COLO668 (cell line): ENCODE results near the gene GRID2.
"Not testable (repeated sequence)": the region's sequence is repeated elsewhere in the genome, so short reads cannot be mapped to it uniquely, and the experiment has no call there.

Source experiments
- DNase-seq: peaks from one replicate; lab custom pipeline; 2025; ENCODE audit not compliant: unreplicated experiment; lab: John Stamatoyannopoulos, UW

Gene GRID2

DNA sequence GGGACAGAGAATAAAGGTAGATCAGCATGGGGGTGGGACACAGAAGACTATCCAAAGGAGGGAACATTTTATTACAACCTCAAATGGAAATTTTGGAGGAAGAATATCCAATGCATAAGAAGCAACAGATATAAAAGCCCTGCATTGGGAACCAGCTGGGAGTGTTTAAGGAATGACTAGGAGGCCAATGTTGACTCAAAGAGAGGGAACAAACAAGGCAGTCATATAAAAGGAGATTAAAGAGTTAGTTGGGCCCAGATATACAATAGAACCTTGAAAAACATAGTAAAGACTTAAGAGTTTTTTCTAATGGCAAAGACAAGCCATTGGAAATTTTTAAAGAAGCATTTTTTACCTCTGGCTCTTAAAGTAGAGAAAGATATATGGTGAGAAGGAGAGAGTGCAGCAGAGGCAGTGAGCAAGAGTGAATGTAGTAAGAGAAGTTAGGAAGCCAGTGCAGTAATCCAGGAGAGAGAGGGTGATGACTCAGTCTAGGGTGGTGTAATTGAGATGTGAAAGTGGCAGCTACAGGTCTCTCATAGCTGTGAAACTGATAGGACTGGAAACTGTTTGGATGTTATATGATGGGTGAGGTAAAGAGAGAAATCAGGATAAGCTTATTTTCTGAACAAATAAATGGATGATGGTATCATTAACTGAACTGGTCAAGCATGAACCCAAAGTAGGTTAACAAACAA is 1342.6 kb downstream of the GRID2 start:
- no peak for DNase-seq

DNA sequence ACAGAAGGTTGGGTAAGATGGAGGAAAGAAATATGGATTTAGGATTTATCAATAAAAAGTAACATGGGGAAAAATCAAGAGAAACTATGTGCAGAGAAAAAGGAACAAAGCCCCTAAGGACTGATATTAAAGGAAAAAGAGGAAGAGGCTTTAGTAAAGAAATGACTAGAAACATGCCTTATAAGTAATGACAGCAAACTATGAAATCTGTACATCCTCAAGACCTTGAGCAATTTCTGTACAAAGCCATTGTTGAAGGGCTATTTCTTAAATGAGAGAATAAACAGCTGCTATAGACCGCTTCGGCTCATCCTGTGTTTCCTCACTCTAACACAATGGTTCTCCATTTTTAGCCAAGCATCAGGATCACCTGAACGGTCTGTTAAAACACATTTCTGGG is 1344.5 kb downstream of the GRID2 start:
- DNase-seq, result no peak

DNA sequence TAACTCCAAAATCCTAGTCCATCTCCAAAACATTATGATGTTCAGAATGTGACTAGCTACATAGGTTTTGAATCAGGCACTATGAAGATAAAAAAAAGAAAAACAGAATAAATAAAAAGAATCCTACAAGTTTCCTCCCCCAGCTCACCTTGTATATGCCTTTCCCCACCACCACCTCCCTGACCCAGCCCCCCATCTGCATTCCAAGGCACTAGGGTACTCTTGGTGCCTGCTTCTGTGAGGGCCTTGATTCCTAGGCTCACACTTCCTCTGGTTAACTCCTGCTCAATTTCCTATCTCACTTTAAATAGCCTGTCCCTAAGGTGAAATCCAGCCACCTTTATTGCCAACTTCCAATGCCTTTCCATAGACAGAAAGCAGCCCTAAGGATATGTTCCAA is 1346.1 kb downstream of the GRID2 start:
- DNase-seq, result no peak

DNA sequence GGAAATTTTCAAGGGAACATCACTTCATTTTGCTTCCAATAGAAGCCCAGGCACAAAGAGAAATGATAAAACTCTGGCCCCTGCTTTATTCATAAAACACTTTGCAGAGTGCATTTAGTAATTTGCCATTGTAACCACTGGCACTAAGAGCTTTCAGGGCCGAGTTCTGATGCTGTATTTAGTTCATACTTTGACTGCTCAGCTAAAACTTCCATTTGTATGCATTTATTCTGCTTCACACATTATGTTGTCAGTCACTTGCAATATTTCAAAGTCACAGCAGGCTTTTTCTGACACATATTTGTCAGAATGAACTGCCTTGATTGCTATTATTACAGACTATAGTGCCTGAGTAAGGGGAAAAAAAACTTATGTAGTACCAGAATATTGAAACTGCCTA is 1350.4 kb downstream of the GRID2 start:
- no peak for DNase-seq

DNA sequence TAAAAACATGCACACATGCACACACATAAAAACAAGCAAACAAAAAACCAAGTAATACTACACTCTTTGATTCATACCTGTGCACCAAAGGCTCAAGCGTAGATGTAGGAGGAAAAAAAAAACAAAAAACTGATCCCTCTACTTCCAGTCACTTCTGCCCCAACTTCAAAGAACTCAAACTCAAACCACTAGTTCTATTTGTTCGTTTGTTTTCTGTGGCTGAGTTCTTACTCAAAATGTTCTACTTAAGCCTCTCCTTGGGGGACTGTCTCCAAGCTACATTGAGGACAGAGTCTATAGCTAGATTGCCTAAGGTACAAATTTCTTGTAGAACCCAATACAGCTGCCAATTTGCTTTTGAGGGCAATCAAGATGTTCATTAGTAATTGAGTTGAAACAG is 1353.8 kb downstream of the GRID2 start:
- DNase-seq, result no peak

- no peak for DNase-seq
Observed at GRCh38 chr4:93658443-93658842, 1354.7 kb downstream of the GRID2 start.

GRCh38 chr4:93659629-93660028 is 1355.9 kb downstream of the GRID2 start:
- no peak for DNase-seq

DNA sequence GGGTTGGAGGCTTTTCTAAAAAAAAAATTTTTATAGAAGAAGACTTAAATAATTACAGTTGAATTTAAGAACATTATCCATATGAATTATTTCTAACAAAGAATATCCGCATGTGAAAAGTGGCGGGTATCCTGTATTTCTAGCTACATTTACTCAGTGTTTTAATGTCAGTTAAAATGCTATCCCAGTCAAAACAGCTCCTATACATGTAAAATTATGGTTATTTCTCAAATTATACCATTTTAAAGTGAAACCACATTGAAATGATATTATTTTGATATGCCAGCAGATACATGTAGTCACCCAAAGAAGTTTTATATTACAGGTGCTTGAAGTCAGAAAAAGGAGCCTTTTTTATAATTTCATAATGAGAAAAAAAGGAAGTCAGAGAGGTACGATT is 1356.3 kb downstream of the GRID2 start:
- no peak for DNase-seq

DNA sequence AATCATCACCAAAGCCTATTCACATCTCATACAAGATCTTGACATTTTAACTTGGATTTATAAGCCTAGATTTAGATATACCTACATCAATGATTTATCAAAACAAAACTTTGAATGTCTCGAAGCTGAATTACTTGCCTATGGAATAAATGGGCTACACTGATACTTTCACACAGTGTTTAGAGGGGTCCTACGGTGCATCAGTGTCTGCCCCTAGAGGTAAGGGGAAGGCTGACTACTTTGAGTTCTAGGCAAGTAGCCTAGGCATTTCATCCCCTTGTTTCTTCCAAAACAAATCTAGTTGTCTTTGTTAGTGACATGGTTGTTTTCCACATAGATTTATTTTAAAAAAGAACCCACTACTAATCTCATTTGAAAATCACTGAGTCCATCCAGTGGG is 1366.7 kb downstream of the GRID2 start:
- no peak for DNase-seq

- DNase-seq, result no peak
Observed at GRCh38 chr4:93671093-93671492, 1367.3 kb downstream of the GRID2 start.

GRCh38 chr4:93676937-93677336 is 1373.2 kb downstream of the GRID2 start:
- DNase-seq, result not testable (repeated sequence)

GRCh38 chr4:93684571-93684970 is 1380.8 kb downstream of the GRID2 start:
- DNase-seq, result no peak

- DNase-seq, result no peak
Observed at GRCh38 chr4:93687304-93687703, 1383.5 kb downstream of the GRID2 start.

DNA sequence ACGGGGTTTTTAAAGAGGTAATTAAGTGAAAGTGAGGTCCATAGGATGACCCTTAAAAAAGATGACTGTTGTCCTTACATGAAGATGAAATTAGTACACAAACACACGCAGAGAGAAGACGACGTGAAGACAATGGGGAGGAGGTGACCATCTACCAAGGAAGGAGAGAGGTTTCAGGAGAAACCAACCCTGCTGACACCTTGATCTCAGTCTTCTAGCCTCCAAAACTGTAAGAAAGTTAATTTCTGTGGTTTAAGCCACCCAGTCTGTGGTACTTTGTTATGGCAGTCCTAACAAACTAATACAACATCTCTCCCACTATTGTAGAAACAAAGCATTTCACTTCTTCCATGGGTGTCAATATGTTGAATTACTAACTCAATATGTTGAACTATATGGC is 1385.2 kb downstream of the GRID2 start:
- no peak for DNase-seq

GRCh38 chr4:93693141-93693540 is 1389.4 kb downstream of the GRID2 start:
- DNase-seq, result no peak

DNA sequence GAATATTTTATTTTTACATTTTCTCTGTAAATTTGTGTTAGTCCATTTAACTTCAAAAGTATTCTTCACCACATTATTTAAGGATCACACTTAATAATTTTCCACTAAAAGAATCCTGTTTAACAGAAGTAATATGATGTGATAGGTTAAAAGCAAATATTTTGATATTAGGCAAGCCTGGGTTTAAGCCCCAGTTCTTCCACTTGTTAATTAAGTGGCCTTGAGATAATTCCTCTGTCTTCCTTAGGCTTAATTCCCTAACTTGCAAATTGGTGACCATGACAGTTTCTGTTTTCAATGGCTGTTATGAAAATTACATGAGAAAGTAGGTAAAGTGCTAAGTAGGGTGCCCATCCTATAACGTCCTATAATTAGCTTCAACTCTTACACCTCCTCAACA is 1394.9 kb downstream of the GRID2 start:
- no peak for DNase-seq

DNA sequence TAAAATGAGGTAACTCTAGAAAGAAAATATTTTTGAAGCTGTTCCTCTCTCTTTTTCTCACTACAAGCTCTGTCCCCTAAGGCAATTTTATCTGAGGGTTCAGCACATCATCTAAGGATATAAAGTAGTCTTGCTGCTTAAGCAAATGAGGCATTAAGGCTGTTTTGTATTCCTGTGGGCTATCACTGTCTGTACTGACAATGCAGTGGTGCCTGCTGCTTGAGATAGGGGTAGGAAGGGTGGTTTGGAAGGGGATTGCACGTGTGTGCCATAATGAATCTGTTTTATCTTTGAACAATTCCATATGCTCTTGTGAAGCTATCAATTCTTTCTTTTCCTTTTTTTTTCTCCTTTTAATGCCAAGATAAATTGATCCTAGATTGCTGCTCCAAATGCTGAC is 1396.8 kb downstream of the GRID2 start:
- DNase-seq, result no peak

GRCh38 chr4:93710101-93710846 is 1406.5 kb downstream of the GRID2 start:
- DNase-seq, result no peak

- DNase-seq, result no peak
Observed at GRCh38 chr4:93710847-93711430, 1407.2 kb downstream of the GRID2 start.

GRCh38 chr4:93718233-93718632 is 1414.5 kb downstream of the GRID2 start:
- no peak for DNase-seq

DNA sequence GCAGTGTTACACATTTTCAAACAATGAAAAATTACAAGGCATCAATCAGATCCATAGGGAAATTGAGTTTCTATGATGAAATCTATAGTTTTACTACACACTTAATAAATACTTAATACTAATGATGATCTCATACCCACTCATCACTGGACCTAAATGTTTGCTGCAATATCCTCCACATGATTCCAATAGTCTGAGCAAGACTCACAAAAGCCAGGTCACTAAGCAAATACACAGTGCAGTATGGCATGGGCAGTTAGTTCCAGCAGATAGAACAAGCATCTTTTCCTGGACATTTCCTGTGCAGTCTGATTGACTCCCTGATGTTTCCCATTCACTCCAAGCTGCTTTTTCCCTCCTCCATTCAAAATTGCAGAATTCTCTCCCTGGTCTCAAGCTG is 1415.8 kb downstream of the GRID2 start:
- no peak for DNase-seq

DNA sequence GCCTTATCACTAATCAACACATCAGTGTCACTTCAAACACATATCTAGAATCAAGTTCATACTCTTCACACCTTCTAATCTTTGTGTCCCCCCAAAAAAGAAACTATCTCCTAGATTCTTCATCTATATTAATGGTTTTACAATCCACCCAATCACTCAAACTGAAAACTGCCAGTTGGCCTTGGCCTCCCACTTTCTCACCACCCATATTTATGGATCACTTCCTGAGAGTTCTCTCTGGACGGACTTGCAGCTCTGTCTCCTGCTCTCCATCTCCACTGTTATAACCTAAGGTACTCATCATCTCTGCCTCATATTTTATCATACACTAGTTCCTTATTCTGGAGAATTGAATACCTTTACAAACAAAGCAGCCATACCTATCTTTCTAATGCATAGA is 1418.7 kb downstream of the GRID2 start:
- DNase-seq, result no peak
